Cardiac muscle cell (in vitro differentiated cells and primary cell): Measurements from ENCODE around the gene LYPD3. TPM values are rescaled to one million over a fixed set of nuclear protein-coding genes. Genes with fewer than 3 reads are reported as not detected.

Experiments used
- DNase-seq, 2 donors: peaks; one replicate each; pipeline versions ENCODE4 v3.0.0 to v3.0.0-alpha.2; 2010 to 2017; ENCODE audit warnings: low read depth in 1 of 2, low spot score in 1 of 2
- H3K27ac ChIP-seq: fragments of 200-600 bp; sonication (generic); 2 replicates; pipeline ENCODE4 v1.5.1; 2016
- H3K27me3 ChIP-seq: fragments of 200-600 bp; sonication (generic); 2 replicates; pipeline ENCODE4 v1.6.0; 2016; ENCODE audit warnings: control low read depth
- H3K36me3 ChIP-seq: fragments of 200-600 bp; sonication (generic); 2 replicates; pipeline ENCODE4 v1.5.1; 2016; ENCODE audit warnings: control low read depth
- H3K4me1 ChIP-seq: fragments of 200-600 bp; sonication (generic); 2 replicates; pipeline ENCODE4 v1.8.1; 2017; ENCODE audit warnings: low read depth, mild to moderate bottlenecking, mixed run types
- H3K4me3 ChIP-seq: fragments of 200-600 bp; sonication (generic); 2 replicates; pipeline ENCODE4 v1.5.1; 2016; ENCODE audit warnings: mild to moderate bottlenecking
- H3K9me3 ChIP-seq: fragments of 200-600 bp; sonication (generic); 2 replicates; pipeline ENCODE4 v1.5.1; 2017; ENCODE audit warnings: low read depth, mild to moderate bottlenecking, control low read depth
- polyA plus RNA-seq: library from polyadenylated mRNA; unstranded; fragments of >200 nt; fragmentation: Nextera tagmentation; extraction: Ambion mirVana; gene quantifications from 2 replicates; pipeline ENCODE4 v1.2.1, GENCODE V29; 2016
- total RNA-seq: library from RNA; depleted of rRNA; stranded (reverse); fragments of >200 nt; gene quantifications from 2 replicates; pipeline ENCODE4 v1.2.3, GENCODE V29; 2016
- TF ChIP-seq, protein P1 (sequence below): IDR thresholded peaks from 2 replicates; pipeline ENCODE4 v1.5.1; 2012; ENCODE audit warnings: low read depth, mild to moderate bottlenecking, low read length

LYPD3 gene
- total and polyA plus RNA-seq, 2 experiments from 2014 or later: 0.73 to 3.2 TPM

GRCh38 chr19:43505941-43506340 lies 40.5 kb upstream of the LYPD3 start:
- Histone ChIP-seq H3K36me3 (no peaks in the 10 kb centered on the region), H3K27me3 (no peaks in the 10 kb centered on the region), H3K4me3 (no peak overlapping the region), H3K9me3 (no peaks in the 10 kb centered on the region), H3K4me1 (no peaks in the 10 kb centered on the region), H3K27ac (no peak overlapping the region)
- DNase-seq: no peak
- TF ChIP-seq, protein P1, sequence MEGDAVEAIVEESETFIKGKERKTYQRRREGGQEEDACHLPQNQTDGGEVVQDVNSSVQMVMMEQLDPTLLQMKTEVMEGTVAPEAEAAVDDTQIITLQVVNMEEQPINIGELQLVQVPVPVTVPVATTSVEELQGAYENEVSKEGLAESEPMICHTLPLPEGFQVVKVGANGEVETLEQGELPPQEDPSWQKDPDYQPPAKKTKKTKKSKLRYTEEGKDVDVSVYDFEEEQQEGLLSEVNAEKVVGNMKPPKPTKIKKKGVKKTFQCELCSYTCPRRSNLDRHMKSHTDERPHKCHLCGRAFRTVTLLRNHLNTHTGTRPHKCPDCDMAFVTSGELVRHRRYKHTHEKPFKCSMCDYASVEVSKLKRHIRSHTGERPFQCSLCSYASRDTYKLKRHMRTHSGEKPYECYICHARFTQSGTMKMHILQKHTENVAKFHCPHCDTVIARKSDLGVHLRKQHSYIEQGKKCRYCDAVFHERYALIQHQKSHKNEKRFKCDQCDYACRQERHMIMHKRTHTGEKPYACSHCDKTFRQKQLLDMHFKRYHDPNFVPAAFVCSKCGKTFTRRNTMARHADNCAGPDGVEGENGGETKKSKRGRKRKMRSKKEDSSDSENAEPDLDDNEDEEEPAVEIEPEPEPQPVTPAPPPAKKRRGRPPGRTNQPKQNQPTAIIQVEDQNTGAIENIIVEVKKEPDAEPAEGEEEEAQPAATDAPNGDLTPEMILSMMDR: no peak

DNA sequence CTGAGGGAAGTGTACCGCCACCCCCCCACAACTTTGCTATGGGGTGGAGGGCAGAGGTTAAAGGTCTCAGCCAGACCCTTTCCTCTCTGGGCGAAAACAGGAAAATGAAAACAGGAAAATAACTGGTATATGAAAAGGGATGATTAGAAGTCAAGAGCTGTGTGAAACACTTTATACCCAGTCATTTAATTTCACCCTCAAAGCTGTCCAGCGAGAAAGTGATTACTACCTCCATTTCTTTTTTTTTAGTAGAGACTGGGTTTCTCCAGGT lies 39.7 kb upstream of the LYPD3 start:
- TF ChIP-seq, protein P1: no peak
- Histone ChIP-seq H3K9me3 (no peaks in the 10 kb centered on the region), H3K36me3 (no peaks in the 10 kb centered on the region), H3K27ac (no peak overlapping the region), H3K4me3 (no peak overlapping the region), H3K27me3 (no peaks in the 10 kb centered on the region), H3K4me1 (no peaks in the 10 kb centered on the region)
- DNase-seq: no peak

DNA sequence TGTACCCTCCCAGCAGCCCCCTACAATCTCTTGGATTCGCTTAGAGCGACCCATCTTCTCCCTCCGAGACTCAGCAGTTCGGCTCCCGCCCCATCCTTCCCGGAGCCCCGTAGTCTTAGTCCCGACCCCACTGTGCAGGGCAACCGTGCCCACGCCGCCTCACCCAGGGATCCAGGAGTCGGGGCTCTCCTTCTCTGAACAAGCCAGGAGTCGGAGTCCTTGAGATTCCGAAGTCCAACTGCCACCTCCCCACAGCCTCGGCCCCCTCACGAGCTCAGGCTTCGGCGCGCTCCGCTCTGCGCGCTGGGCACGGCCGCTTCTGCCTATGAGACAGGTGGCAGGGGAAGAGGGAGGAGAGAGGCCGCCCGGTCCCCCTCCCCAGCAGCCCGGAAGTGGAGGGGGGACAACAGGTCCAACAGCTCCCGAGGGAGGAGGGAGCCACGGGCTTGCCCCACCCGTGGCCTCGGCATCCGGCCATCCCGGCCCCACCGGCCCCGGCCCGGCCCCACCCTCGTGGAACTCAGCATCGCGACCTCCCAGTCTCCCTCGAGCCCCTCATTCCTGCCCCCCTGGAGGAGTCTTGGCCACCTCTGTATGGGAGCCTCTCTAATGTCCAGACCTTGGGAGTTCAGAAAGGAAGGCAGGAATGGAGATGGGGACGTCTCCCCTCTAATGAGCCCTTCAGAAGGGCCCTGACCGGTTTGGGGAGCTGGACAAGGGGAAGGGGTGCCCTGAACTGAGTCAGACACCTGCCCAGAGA lies 39.2 kb upstream of the LYPD3 start, which contains the start of gene PHLDB3:
Gene PHLDB3, minus strand, starts transcription at position 321 of the 760 bp plus-strand sequence. CDS start 628 bp downstream, outside the sequence.
- no peaks in the 10 kb centered on the region for H3K9me3 ChIP-seq
- H3K27me3 ChIP-seq: no peaks in the 10 kb centered on the region
- no peaks in the 10 kb centered on the region for H3K4me1 ChIP-seq
- peak within 1 kb of the TSS; percentile 53 for H3K4me3 ChIP-seq
- H3K27ac ChIP-seq: peak within 1 kb of the TSS; percentile 74
- TF ChIP-seq, protein P1: no peak
- peak; percentile 26 to 48 for DNase-seq
- H3K36me3 ChIP-seq: no peaks in the 10 kb centered on the region

DNA sequence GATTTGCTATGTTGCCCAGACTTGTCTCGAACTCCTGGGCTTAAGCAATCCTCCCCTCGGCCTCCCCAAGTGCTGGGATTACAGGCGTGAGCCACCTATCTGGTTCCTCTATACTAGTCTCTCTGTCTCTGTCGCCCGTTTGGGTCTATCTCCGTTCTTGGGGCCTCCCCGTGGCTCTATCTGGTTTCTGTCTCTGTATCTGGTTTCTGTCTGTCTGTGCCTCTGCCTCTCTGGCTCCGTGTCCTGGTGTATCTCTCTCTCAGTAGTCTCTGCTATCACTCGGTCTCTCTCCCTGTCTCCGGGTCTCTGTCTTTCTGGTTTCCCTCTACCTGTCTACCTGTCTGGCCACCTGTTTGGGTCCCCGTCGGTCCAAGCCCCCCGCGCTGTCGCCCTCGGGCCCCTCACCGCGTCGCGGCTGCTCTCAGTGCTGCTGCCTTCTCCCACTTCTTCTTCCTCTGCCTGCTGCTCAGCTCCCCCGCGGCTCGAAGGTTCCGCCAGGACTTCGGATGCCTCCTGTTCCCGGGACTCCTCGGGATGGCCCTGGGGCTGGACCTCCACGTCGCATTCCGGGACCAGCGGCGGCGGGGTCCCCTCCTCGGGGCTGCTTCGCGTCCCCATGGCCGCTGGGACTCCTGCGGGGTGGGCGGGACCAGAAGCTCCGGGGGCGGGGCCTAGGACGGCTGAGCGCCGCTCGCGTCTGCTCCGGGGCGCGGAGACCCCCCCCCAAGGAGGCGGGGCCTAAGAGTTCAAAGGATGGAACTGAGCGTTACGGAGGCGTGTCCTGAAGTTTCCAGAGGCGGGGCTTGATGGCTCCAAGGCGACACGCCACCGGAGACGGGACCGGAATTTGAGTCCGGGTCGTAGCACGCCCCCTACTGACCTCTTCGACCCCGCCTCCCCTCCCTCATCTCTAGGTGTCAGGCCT lies 38.4 kb upstream of the LYPD3 start:
- Histone ChIP-seq H3K27ac (peak overlapping the region; percentile 74), H3K27me3 (no peaks in the 10 kb centered on the region), H3K9me3 (no peaks in the 10 kb centered on the region), H3K4me1 (no peaks in the 10 kb centered on the region), H3K36me3 (no peaks in the 10 kb centered on the region), H3K4me3 (peak overlapping the region; percentile 53)
- DNase-seq: peak; percentile 89 to 98
- TF ChIP-seq, protein P1: no peak

DNA sequence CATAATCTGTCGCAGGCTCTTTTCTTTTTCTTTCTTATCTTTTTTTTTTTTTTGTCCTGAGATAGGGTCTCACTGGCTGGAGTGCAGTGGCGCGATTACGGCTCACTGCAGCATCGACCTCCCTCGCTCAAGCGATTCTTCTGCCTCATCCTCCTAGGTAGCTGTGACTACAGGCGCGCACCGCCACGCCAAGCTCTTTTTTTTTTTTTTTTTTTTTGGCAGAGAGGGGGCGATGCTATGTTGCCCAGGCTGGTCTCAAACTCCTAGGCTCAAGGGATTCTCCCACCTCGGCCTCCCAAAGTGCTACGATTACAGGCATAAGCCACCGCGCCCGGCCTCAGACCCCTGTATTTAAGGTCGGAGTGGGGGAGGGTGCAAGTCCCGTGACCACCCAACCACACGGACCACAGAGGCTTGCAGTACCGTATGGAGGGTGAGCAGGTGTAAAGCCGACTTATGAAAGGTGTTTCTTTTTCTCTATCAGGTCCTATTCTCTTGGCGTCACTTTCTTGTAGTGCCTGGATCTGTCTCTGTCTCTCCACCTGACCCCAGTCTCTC lies 37.1 kb upstream of the LYPD3 start:
- DNase-seq: no peak
- no peak overlapping the region for H3K4me3 ChIP-seq

More for the DNA sequence above, 37.1 kb upstream of the LYPD3 start:
- TF ChIP-seq, protein P1: no peak
- H3K27me3 ChIP-seq: no peaks in the 10 kb centered on the region
- no peaks in the 10 kb centered on the region for H3K4me1 ChIP-seq
- H3K36me3 ChIP-seq: no peaks in the 10 kb centered on the region
- no peaks in the 10 kb centered on the region for H3K9me3 ChIP-seq
- no peak overlapping the region for H3K27ac ChIP-seq
